HepG2 (cell line): Measurements from ENCODE around the gene NKX3-2. TPM values are rescaled to one million over a fixed set of nuclear protein-coding genes. Genes with fewer than 3 reads are reported as not detected.

ENCODE experiments used
- ATAC-seq: fragments of 200-7000 bp; cut with Tn5 transposase; 3 replicates; pipeline ENCODE4 v1.9.1; 2020; ENCODE audit warnings: mild to moderate bottlenecking, moderate library complexity
- BruUV-seq: library from RNA; stranded (reverse); fragments of 400-500 nt; replicated peaks from 2 replicates; lab custom pipeline; 2021; lab: Mats Ljungman, UMichigan
- CTCF ChIA-PET: fragments of 300-600 bp; formaldehyde crosslinking; extraction: SDS; loops from one replicate; lab custom pipeline; 2021; ENCODE audit warnings: low total read pairs, inconsistent platforms, low intra/inter-chr PET ratio; lab: Yijun Ruan, JAX
- POLR2A ChIA-PET: fragments of 350-600 bp; sonication (Branson Sonifier 250); formaldehyde crosslinking; loops from one replicate; lab custom pipeline; 2020; ENCODE audit warnings: antibody characterized with exemption, inconsistent platforms; lab: Yijun Ruan, JAX
- DNase-seq: peaks from one replicate; pipeline ENCODE4 v3.0.0-alpha.2; 2015; ENCODE audit warnings: low spot score
- FAIRE-seq: peaks from 3 replicates; lab custom pipeline; 2011; peaks lifted over from hg19 to GRCh38; lab: Jason Lieb, UNC
- H2AFZ ChIP-seq: one replicate; pipeline ENCODE4 v1.6.1; 2011; ENCODE audit warnings: low read length, inconsistent platforms
- H3K27ac ChIP-seq: fragments of 300-600 bp; 3 replicates; pipeline ENCODE4 v1.8.0; 2011; ENCODE audit warnings: mixed run types, mild to moderate bottlenecking, mixed read lengths, low read length, inconsistent platforms; ENCODE audit not compliant: insufficient read depth; ENCODE audit errors: extremely low read length
- H3K27me3 ChIP-seq, 2 experiments: fragments of 200-600 bp in 1 of 2; 2 replicates in 1 of 2; 3 replicates in 1 of 2; pipeline versions ENCODE4 v1.6.0 to v1.8.0; 2011; ENCODE audit warnings: low read length in 2 of 2, mild to moderate bottlenecking in 2 of 2, moderate library complexity in 2 of 2, inconsistent platforms in 1 of 2; ENCODE audit not compliant: insufficient read depth in 2 of 2, control insufficient read depth in 1 of 2
- H3K36me3 ChIP-seq, 2 experiments: fragments of 200-600 bp in 1 of 2; replicated peaks in 1 of 2; 2 replicates in 1 of 2; 3 replicates in 1 of 2; pipeline versions ENCODE4 v1.5.1 to v1.8.0; 2011; ENCODE audit warnings: low read length in 2 of 2, inconsistent platforms in 1 of 2; ENCODE audit not compliant: insufficient read depth in 2 of 2, control insufficient read depth in 1 of 2
- H3K4me1 ChIP-seq: 2 replicates; pipeline ENCODE4 v1.5.1; 2012; ENCODE audit warnings: low read length, inconsistent platforms; ENCODE audit not compliant: insufficient read depth
- H3K4me2 ChIP-seq: 2 replicates; pipeline ENCODE4 v1.6.0; 2011; ENCODE audit warnings: low read depth, low read length, inconsistent platforms
- H3K4me3 ChIP-seq, 3 experiments: fragments of 200-600 bp in 1 of 3; sonication (generic), shearing (Covaris generic) in 1 of 3; replicated peaks in 1 of 3; 2 replicates each; pipeline ENCODE4 v1.5.1; 2011 to 2016; ENCODE audit warnings: low read length in 3 of 3, inconsistent platforms in 2 of 3, low read depth in 2 of 3, mild to moderate bottlenecking in 2 of 3, control low read depth in 1 of 3, mixed read lengths in 1 of 3; ENCODE audit not compliant: insufficient read depth in 1 of 3
- H3K79me2 ChIP-seq: one replicate; pipeline ENCODE4 v1.6.1; 2011; ENCODE audit warnings: low read length, inconsistent platforms; ENCODE audit not compliant: insufficient read depth
- H3K9ac ChIP-seq: 2 replicates; pipeline ENCODE4 v1.6.0; 2011; ENCODE audit warnings: mild to moderate bottlenecking, low read depth, low read length, inconsistent platforms; ENCODE audit not compliant: insufficient read depth
- H3K9me3 ChIP-seq: 2 replicates; pipeline ENCODE4 v1.5.1; 2012; ENCODE audit warnings: mild to moderate bottlenecking, low read length
- H4K20me1 ChIP-seq: 2 replicates; pipeline ENCODE4 v1.6.0; 2011; ENCODE audit warnings: inconsistent platforms, mild to moderate bottlenecking, low read length, moderate library complexity; ENCODE audit not compliant: insufficient read depth
- FOXC1 ChIP-seq: sonication (generic); formaldehyde crosslinking; IDR thresholded peaks from 2 replicates; pipeline ENCODE4 v1.8.0; 2022; ENCODE audit warnings: mild to moderate bottlenecking, missing genetic modification reagents, borderline replicate concordance
- SNRNP70 ChIP-seq: fragments of 200-400 bp; formaldehyde crosslinking; IDR thresholded peaks from 2 replicates; pipeline ENCODE4 v1.6.1; 2017; ENCODE audit warnings: mild to moderate bottlenecking, low read depth, low read length, moderate library complexity
- ZFYVE20 ChIP-seq: sonication (generic); formaldehyde crosslinking; IDR thresholded peaks from 2 replicates; pipeline ENCODE4 v1.8.0; 2023; ENCODE audit warnings: low read depth, mild to moderate bottlenecking, moderate library complexity, missing genetic modification reagents, borderline replicate concordance
- ZNF768 ChIP-seq: sonication (generic); formaldehyde crosslinking; IDR thresholded peaks from 2 replicates; pipeline ENCODE4 v1.4.0; 2020; ENCODE audit warnings: missing genetic modification reagents
- WGBS: methylation state at CpG from one replicate; pipeline ENCODE4 v1.1.6; 2017; ENCODE audit warnings: low lambda C conversion rate; 5-methylcytosine and 5-hydroxymethylcytosine counted together
- in situ Hi-C: cut with HindIII; loops from 2 replicates; pipeline ENCODE4 v1.10.0; 2017; ENCODE audit warnings: low pct_unique_long_range_greater_than_20kb; ENCODE audit not compliant: extremely low pct_ligation_motif_present
- intact Hi-C: fragments of 100-400 bp; cut with micrococcal nuclease; formaldehyde crosslinking; loops from one replicate; pipeline ENCODE4 v1.10.0; 2022; ENCODE audit not compliant: unreplicated experiment
- polyA plus RNA-seq, 8 experiments: library from polyadenylated mRNA; depleted of rRNA in 3 of 8; stranded (reverse) in 7 of 8; unstranded in 1 of 8; fragments of >200 nt; fragmentation: Illumina TruSeq in 4 of 8; extraction: Trizol in 4 of 8; gene quantifications; 2 replicates each; pipeline versions ENCODE4 v1.2.1 to v1.2.3, GENCODE V29; 2011 to 2016; ENCODE audit warnings: low read depth in 4 of 8, missing spikeins in 1 of 8, mixed read lengths in 1 of 8; ENCODE audit not compliant: insufficient read depth in 1 of 8
- total RNA-seq, 5 experiments: library from RNA; depleted of rRNA; stranded (reverse); fragments of >200 nt; fragmentation: Illumina TruSeq; extraction: Trizol; gene quantifications; 2 replicates each; pipeline ENCODE4 v1.2.3, GENCODE V29; 2016; ENCODE audit warnings: low read depth in 1 of 5
- TF ChIP-seq, protein P1 (sequence below): sonication (generic); formaldehyde crosslinking; IDR thresholded peaks from 2 replicates; pipeline ENCODE4 v1.9.0; 2021; ENCODE audit warnings: missing genetic modification reagents, borderline replicate concordance

The NKX3-2 gene
- total and polyA plus RNA-seq, 2 of the 13 experiments (the other 11 are each of a cell fraction or from before 2014, with no cell fraction given): 0.07 to 0.13 TPM

DNA sequence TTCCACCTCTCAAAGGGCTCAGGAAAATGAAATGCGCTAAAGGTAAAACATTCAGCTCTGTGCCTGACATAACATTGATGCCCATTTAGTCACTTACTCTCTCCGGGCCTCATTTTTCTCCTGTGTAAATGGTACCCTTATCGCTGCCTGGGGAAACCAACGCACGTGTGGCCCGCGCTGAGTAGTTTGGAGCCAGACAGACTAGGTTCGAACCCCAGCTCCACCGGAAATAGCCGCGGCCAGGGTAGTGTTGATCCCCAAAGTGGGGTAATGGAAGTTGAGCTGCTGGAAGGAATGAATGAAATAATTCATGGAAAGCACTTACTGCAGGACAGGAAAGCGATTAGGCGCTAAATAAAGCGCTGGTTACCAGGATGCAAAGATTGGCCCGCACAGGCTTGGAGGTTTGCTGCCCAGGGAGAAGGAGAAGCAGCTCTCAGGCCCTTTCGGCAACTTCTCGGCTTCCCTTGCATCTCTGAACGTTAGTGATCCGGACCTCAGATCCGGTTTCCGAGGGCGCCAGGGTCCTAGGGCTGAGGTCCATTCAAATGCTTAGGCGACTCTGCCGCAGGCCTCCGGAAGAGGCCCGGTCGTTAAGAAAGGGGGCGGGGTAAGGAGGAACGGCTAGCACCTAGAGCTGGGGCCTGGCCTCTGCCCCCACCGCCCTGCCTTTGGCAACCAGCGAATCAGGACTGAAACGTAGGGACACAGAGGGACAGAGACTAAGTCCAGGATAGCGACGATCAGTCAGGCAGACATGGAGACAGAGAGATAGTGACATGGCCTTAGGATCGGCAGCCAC is 13.3 kb downstream of the NKX3-2 start (continued):
- TF ChIP-seq, protein P1, sequence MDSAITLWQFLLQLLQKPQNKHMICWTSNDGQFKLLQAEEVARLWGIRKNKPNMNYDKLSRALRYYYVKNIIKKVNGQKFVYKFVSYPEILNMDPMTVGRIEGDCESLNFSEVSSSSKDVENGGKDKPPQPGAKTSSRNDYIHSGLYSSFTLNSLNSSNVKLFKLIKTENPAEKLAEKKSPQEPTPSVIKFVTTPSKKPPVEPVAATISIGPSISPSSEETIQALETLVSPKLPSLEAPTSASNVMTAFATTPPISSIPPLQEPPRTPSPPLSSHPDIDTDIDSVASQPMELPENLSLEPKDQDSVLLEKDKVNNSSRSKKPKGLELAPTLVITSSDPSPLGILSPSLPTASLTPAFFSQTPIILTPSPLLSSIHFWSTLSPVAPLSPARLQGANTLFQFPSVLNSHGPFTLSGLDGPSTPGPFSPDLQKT (CRISPR knock-in tag): no peak
- TF ChIP-seq SNRNP70 (no peak), ZFYVE20 (CRISPR knock-in tag) (no peak)

GRCh38 chr4:13529128-13529919 is 15.0 kb downstream of the NKX3-2 start:
- Histone ChIP-seq H3K4me1 (0 out of 2 replicates have a peak, but pooled peaks cover 4% of the 10 kb centered on the region), H3K9ac (no peak overlapping the region), H3K27me3 (peaks cover 8 to 82% of the 10 kb centered on the region in 2 experiments; a peak in 4 of 5 replicates), H3K4me2 (no peak overlapping the region), H4K20me1 (no peaks in the 10 kb centered on the region), H3K79me2 (no peaks in the 10 kb centered on the region), H3K4me3 (no peak overlapping the region), H3K27ac (no peak overlapping the region), H2AFZ (no peak overlapping the region), H3K9me3 (no peaks in the 10 kb centered on the region), H3K36me3 (no peaks in the 10 kb centered on the region)
- ChIA-PET POLR2A (no interaction called here), CTCF (no interaction called here)
- no peak for DNase-seq
- ATAC-seq: no peak
- intact Hi-C loops (no loop called here), in situ Hi-C loops (no loop called here)
- no peak for TF ChIP-seq FOXC1
- peak; percentile 77 for TF ChIP-seq ZNF768 (CRISPR knock-in tag)
- 59% methylated on average over 32 of the region's 37 CpGs for WGBS
- BruUV-seq: no TSS peak
- FAIRE-seq: no peak
